DOHH2 (cell line): ENCODE results near the gene ZNF765.

ENCODE experiments used
- EZH2phosphoT487 ChIP-seq: fragments of 200-600 bp; sonication (generic); IDR thresholded peaks from 2 replicates; pipeline ENCODE4 v1.6.1; 2017; ENCODE audit warnings: borderline replicate concordance, mild to moderate bottlenecking, antibody characterized with exemption, low read length, moderate library complexity, mixed read lengths
- TF ChIP-seq, protein P1 (sequence below): fragments of 200-600 bp; sonication (generic); IDR thresholded peaks from one replicate; pipeline ENCODE4 v1.5.1; 2014; ENCODE audit warnings: antibody characterized with exemption, mild to moderate bottlenecking, low read depth, low read length; ENCODE audit not compliant: poor library complexity, severe bottlenecking

DNA sequence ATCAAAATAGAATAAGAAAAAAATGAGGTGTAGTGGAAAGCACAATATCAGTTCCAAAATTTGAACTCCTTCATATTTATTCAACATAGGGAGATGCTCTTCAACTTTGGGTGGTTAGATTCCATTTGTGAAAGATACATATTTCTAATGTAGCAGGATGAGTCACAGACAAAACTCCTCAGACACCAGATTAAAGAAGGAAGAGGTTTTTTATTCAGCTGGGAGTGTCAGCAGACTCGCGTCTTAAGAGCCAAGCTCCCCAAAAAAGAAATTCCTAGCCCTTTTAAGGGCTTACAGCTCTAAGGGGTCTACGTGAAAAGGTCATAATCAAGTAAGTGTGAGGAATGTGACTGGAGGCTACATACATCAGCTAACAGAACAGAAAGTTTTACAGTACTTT lies 6.8 kb upstream of the ZNF765 start:
- TF ChIP-seq, protein P1, sequence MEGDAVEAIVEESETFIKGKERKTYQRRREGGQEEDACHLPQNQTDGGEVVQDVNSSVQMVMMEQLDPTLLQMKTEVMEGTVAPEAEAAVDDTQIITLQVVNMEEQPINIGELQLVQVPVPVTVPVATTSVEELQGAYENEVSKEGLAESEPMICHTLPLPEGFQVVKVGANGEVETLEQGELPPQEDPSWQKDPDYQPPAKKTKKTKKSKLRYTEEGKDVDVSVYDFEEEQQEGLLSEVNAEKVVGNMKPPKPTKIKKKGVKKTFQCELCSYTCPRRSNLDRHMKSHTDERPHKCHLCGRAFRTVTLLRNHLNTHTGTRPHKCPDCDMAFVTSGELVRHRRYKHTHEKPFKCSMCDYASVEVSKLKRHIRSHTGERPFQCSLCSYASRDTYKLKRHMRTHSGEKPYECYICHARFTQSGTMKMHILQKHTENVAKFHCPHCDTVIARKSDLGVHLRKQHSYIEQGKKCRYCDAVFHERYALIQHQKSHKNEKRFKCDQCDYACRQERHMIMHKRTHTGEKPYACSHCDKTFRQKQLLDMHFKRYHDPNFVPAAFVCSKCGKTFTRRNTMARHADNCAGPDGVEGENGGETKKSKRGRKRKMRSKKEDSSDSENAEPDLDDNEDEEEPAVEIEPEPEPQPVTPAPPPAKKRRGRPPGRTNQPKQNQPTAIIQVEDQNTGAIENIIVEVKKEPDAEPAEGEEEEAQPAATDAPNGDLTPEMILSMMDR = no peak
- TF ChIP-seq EZH2phosphoT487 = no peak
